SK-N-SH treated with all-trans-retinoic acid at 6 μM for 48 hours (cell line): Measurements from ENCODE around the gene SLC45A1.
"Not testable (repeated sequence)": the region's sequence is repeated elsewhere in the genome, so short reads cannot be mapped to it uniquely, and the experiment has no call there.

Experiments
- ATAC-seq: fragments of 200-7000 bp; cut with Tn5 transposase; 3 replicates; pipeline ENCODE4 v1.9.1; 2020; ENCODE audit warnings: mild to moderate bottlenecking, moderate library complexity
- OSR1 ChIP-seq: fragments of 250-450 bp; sonication (Bioruptor Pico); IDR thresholded peaks from 2 replicates; pipeline ENCODE4 v1.8.0; 2022; ENCODE audit warnings: moderate library complexity, mild to moderate bottlenecking, inconsistent platforms
- RARB ChIP-seq: fragments of 250-450 bp; sonication (Bioruptor Pico); IDR thresholded peaks from 2 replicates; pipeline ENCODE4 v1.8.0; 2021; ENCODE audit warnings: mild to moderate bottlenecking, moderate library complexity
- SNAI2 ChIP-seq: fragments of 250-450 bp; sonication (Bioruptor Pico); IDR thresholded peaks from 2 replicates; pipeline ENCODE4 v1.5.0; 2020; ENCODE audit warnings: mild to moderate bottlenecking, moderate library complexity
- TOX ChIP-seq: fragments of 250-450 bp; sonication (Bioruptor Pico); IDR thresholded peaks from 2 replicates; pipeline ENCODE4 v1.8.0; 2021; ENCODE audit warnings: mild to moderate bottlenecking, moderate library complexity, borderline replicate concordance
- ZNF565 ChIP-seq: fragments of 450-650 bp; formaldehyde crosslinking; conservative IDR thresholded peaks from 2 replicates; pipeline ENCODE4 v1.5.0; 2020; ENCODE audit warnings: low read depth, mild to moderate bottlenecking, moderate library complexity
- ZNF8 ChIP-seq: fragments of 450-650 bp; formaldehyde crosslinking; IDR thresholded peaks from 2 replicates; pipeline ENCODE4 v1.5.0; 2020; ENCODE audit warnings: mild to moderate bottlenecking, moderate library complexity
- TF ChIP-seq, protein P1 (sequence below): fragments of 250-450 bp; sonication (Bioruptor Pico); IDR thresholded peaks from 2 replicates; pipeline ENCODE4 v1.5.0; 2020; ENCODE audit warnings: mild to moderate bottlenecking, moderate library complexity
- TF ChIP-seq, protein P2 (sequence below): fragments of 250-450 bp; sonication (Bioruptor Pico); IDR thresholded peaks from 2 replicates; pipeline ENCODE4 v1.8.0; 2020; ENCODE audit warnings: mild to moderate bottlenecking, moderate library complexity, borderline replicate concordance
- TF ChIP-seq, protein P3 (sequence below): fragments of 250-450 bp; sonication (Bioruptor Pico); IDR thresholded peaks from 2 replicates; pipeline ENCODE4 v1.5.1; 2021; ENCODE audit warnings: mild to moderate bottlenecking, moderate library complexity
- TF ChIP-seq, protein P4 (sequence below): fragments of 250-450 bp; sonication (Bioruptor Pico); IDR thresholded peaks from 2 replicates; pipeline ENCODE4 v1.8.0; 2021; ENCODE audit warnings: low read depth, mild to moderate bottlenecking, moderate library complexity, borderline replicate concordance

Gene SLC45A1

DNA sequence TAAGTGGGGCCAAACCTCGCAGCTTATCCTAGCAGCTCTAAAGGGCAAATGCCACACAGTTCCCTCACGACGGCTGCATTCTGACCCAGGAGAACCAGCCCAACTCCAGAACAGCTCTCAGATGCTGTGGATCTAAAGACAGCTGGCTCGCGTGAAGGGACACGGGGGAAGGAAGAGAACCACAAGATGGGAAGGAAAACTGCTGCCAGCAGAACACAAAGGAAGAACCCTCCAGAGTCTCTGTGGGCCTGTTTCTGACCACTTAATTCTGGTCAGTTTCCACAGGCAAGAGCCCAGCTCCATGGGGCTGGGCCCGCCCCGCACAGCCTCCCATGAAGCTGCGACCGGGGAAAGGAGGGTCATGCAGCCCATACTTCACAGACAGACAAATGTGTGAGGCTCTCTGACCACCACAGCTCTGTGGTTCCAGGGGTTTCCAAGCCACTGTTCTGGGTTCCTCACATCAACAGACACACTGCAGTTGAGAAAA is 61.1 kb downstream of the SLC45A1 start (continued):
- TF ChIP-seq, protein P1, sequence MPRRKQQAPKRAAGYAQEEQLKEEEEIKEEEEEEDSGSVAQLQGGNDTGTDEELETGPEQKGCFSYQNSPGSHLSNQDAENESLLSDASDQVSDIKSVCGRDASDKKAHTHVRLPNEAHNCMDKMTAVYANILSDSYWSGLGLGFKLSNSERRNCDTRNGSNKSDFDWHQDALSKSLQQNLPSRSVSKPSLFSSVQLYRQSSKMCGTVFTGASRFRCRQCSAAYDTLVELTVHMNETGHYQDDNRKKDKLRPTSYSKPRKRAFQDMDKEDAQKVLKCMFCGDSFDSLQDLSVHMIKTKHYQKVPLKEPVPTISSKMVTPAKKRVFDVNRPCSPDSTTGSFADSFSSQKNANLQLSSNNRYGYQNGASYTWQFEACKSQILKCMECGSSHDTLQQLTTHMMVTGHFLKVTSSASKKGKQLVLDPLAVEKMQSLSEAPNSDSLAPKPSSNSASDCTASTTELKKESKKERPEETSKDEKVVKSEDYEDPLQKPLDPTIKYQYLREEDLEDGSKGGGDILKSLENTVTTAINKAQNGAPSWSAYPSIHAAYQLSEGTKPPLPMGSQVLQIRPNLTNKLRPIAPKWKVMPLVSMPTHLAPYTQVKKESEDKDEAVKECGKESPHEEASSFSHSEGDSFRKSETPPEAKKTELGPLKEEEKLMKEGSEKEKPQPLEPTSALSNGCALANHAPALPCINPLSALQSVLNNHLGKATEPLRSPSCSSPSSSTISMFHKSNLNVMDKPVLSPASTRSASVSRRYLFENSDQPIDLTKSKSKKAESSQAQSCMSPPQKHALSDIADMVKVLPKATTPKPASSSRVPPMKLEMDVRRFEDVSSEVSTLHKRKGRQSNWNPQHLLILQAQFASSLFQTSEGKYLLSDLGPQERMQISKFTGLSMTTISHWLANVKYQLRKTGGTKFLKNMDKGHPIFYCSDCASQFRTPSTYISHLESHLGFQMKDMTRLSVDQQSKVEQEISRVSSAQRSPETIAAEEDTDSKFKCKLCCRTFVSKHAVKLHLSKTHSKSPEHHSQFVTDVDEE (CRISPR knock-in tag) = no peak

DNA sequence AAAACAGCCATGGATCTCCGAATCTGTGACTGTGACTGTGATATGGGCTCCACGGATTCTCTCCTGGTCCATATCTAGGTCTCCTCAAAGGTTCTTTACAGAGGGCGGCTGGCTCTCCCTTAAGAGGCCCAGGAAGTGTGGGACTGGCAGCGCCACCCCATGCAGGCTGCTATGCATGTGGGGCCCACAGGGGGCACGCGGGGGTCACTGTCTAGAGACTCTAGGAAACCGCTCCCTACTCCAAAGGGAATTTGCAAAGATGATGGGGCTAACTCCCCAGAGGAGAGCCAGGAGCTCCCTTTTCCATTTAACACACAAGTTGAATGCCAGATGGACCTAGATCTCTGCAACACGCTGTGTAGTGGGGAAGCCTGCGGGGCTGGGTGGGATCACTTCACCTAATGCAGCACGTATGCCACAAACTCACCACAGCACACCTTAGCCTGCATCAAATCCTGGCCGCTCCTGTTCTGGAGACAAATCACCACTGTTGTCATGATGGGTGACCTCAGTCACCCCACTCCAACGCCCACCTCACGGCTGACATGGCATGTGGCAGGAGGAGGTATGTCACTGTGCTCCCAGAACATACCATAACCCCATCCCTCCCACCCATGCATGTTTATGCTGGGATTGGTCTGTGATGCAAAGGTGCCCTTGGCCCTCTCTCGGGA is 61.7 kb downstream of the SLC45A1 start:
- TF ChIP-seq ZNF565 (CRISPR knock-in tag) = no peak
- TF ChIP-seq, all 23 proteins: peak for 0
- ATAC-seq = no peak

DNA sequence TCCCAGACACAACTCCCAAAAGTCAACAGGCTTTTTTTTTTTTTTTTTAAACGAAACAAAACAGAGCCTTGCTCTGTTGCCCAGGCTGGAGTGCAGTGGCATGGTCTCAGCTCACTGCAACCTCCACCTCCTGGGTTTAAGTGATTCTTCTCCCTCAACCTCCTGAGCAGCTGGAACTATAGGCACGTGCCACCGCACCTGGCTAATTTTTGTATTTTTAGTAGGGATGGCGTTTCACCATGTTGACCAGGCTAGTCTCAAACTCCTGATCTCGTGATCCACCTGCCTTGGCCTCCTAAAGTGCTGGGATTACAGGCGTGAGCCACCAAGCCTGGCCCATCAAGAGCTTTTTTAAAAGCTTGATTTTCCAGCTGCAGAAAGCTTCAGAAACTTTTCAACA is 62.4 kb downstream of the SLC45A1 start:
- not testable (repeated sequence) for ATAC-seq

DNA sequence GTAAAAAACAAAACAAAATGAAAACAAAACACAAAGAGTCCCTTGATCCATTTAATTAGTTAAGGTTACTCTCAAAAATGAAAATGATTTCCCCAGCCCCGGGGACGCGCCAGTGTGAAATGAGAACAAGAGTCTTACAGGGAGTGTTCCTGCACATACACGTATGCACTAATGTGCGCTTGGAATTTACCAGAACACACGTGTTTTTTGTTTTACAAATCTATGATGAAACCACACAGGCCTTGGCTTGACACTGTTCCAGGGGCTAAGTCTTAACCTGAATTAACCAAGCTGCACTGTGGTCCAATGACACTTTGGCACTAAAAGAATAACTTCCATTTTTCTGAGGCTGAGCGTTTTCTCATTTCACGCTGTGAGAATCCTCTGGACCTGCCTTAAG is 63.7 kb downstream of the SLC45A1 start:
- ATAC-seq = no peak
- TF ChIP-seq, protein P2, sequence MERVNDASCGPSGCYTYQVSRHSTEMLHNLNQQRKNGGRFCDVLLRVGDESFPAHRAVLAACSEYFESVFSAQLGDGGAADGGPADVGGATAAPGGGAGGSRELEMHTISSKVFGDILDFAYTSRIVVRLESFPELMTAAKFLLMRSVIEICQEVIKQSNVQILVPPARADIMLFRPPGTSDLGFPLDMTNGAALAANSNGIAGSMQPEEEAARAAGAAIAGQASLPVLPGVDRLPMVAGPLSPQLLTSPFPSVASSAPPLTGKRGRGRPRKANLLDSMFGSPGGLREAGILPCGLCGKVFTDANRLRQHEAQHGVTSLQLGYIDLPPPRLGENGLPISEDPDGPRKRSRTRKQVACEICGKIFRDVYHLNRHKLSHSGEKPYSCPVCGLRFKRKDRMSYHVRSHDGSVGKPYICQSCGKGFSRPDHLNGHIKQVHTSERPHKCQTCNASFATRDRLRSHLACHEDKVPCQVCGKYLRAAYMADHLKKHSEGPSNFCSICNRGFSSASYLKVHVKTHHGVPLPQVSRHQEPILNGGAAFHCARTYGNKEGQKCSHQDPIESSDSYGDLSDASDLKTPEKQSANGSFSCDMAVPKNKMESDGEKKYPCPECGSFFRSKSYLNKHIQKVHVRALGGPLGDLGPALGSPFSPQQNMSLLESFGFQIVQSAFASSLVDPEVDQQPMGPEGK (CRISPR knock-in tag) = no peak
- TF ChIP-seq, protein P1 (CRISPR knock-in tag) = no peak
- TF ChIP-seq OSR1 (CRISPR knock-in tag) = no peak
- no peak for TF ChIP-seq SNAI2
- TF ChIP-seq ZNF8 (CRISPR knock-in tag) = no peak
- TF ChIP-seq RARB (CRISPR knock-in tag) = no peak
- no peak for TF ChIP-seq ZNF565 (CRISPR knock-in tag)
- no peak for TF ChIP-seq TOX (CRISPR knock-in tag)
- TF ChIP-seq, protein P3, sequence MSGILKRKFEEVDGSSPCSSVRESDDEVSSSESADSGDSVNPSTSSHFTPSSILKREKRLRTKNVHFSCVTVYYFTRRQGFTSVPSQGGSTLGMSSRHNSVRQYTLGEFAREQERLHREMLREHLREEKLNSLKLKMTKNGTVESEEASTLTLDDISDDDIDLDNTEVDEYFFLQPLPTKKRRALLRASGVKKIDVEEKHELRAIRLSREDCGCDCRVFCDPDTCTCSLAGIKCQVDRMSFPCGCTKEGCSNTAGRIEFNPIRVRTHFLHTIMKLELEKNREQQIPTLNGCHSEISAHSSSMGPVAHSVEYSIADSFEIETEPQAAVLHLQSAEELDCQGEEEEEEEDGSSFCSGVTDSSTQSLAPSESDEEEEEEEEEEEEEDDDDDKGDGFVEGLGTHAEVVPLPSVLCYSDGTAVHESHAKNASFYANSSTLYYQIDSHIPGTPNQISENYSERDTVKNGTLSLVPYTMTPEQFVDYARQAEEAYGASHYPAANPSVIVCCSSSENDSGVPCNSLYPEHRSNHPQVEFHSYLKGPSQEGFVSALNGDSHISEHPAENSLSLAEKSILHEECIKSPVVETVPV (CRISPR knock-in tag) = no peak

DNA sequence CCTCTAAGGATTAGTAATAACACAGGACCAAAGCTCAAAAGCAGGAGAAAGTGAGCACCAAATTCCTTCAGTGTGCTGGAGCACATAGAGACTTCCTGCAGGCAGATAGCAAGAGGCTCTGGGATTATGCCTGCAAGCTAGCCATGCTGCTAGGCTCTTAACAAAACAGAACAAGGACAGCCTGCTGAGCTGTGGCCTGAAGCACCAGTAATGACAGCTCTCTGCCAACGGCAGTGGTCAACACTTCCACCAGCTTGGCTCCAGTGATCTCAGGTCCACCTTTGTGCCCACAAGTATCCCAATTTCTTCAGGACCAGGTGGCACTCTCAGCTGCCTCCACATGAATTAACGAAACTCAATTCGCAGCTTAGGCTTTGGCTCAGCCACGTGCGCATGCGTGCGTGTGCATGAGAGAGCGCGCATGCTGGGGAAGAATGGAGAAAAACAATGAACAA is 64.2 kb downstream of the SLC45A1 start:
- TF ChIP-seq, protein P4, sequence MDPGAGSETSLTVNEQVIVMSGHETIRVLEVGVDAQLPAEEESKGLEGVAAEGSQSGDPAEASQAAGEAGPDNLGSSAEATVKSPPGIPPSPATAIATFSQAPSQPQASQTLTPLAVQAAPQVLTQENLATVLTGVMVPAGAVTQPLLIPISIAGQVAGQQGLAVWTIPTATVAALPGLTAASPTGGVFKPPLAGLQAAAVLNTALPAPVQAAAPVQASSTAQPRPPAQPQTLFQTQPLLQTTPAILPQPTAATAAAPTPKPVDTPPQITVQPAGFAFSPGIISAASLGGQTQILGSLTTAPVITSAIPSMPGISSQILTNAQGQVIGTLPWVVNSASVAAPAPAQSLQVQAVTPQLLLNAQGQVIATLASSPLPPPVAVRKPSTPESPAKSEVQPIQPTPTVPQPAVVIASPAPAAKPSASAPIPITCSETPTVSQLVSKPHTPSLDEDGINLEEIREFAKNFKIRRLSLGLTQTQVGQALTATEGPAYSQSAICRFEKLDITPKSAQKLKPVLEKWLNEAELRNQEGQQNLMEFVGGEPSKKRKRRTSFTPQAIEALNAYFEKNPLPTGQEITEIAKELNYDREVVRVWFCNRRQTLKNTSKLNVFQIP = no peak
- TF ChIP-seq SNAI2 = no peak
- TF ChIP-seq, all 23 proteins: peak for 0
- ATAC-seq = no peak
